ENCODE measurements around the gene SHC2.

The SHC2 gene

GRCh38 chr19:391726-392374 is 69.0 kb downstream of the SHC2 start:
- POLR2A ChIA-PET, result no interaction called here
- DNase-seq (ENCODE audit: extremely low spot score), result no peak
- CTCF ChIA-PET, result no interaction called here
- no peak for TF ChIP-seq NFRKB (IDR thresholded peaks at IDR 0.05)
- TF ChIP-seq SUZ12 (IDR thresholded peaks at IDR 0.05), result no peak

GRCh38 chr19:391207-391557 is 69.7 kb downstream of the SHC2 start:
- ChIA-PET POLR2A (no interaction called here), CTCF (no interaction called here)
- no peak for DNase-seq (ENCODE audit: extremely low spot score)
- no peak for TF ChIP-seq HDGF (IDR thresholded peaks at IDR 0.05; ENCODE audit: borderline replicate concordance)
- no peak for TF ChIP-seq ZNF384 (IDR thresholded peaks at IDR 0.05)
- TF ChIP-seq TARDBP (IDR thresholded peaks at IDR 0.05), result no peak
- no peak for TF ChIP-seq FOXA1 (IDR thresholded peaks at IDR 0.05)
- TF ChIP-seq FOXM1 (IDR thresholded peaks at IDR 0.05; ENCODE audit: borderline replicate concordance), result no peak
- TF ChIP-seq L3MBTL2 (conservative IDR thresholded peaks at IDR 0.05), result no peak
- no peak for TF ChIP-seq ELF4 (IDR thresholded peaks at IDR 0.05)
- TF ChIP-seq PKNOX1 (IDR thresholded peaks at IDR 0.05), result no peak
- TF ChIP-seq BHLHE40 (IDR thresholded peaks at IDR 0.05; ENCODE audit: borderline replicate concordance), result no peak
- no peak for TF ChIP-seq SP1 (IDR thresholded peaks at IDR 0.05)

- no peak for DNase-seq (ENCODE audit: extremely low spot score)
- TF ChIP-seq FOXM1 (IDR thresholded peaks at IDR 0.05; ENCODE audit: borderline replicate concordance) (no peak), BHLHE40 (IDR thresholded peaks at IDR 0.05; ENCODE audit: borderline replicate concordance) (no peak), ARNT (IDR thresholded peaks at IDR 0.05) (no peak), PKNOX1 (IDR thresholded peaks at IDR 0.05) (no peak), SUZ12 (IDR thresholded peaks at IDR 0.05) (no peak)
- CTCF ChIA-PET, result no interaction called here
- POLR2A ChIA-PET, result no interaction called here
These were observed 70.2 kb downstream of the SHC2 start for GRCh38 chr19:390386-391206.

- CTCF ChIA-PET, result no interaction called here
- POLR2A ChIA-PET, result no interaction called here
- TF ChIP-seq PKNOX1 (IDR thresholded peaks at IDR 0.05) (no peak), FOXK2 (IDR thresholded peaks at IDR 0.05) (no peak), BHLHE40 (IDR thresholded peaks at IDR 0.05; ENCODE audit: borderline replicate concordance) (no peak), CTBP1 (IDR thresholded peaks at IDR 0.05; ENCODE audit: borderline replicate concordance) (no peak), FOXM1 (IDR thresholded peaks at IDR 0.05; ENCODE audit: borderline replicate concordance) (no peak), HDGF (IDR thresholded peaks at IDR 0.05; ENCODE audit: borderline replicate concordance) (no peak), FOXA1 (IDR thresholded peaks at IDR 0.05) (no peak), NFRKB (IDR thresholded peaks at IDR 0.05) (no peak), TARDBP (IDR thresholded peaks at IDR 0.05) (no peak), LEF1 (IDR thresholded peaks at IDR 0.05; ENCODE audit: borderline replicate concordance) (no peak), L3MBTL2 (conservative IDR thresholded peaks at IDR 0.05) (no peak), SP1 (IDR thresholded peaks at IDR 0.05) (no peak), ZNF384 (IDR thresholded peaks at IDR 0.05) (no peak), ARNT (IDR thresholded peaks at IDR 0.05) (no peak), SUZ12 (IDR thresholded peaks at IDR 0.05) (no peak), ELF4 (IDR thresholded peaks at IDR 0.05) (no peak)
- DNase-seq (ENCODE audit: extremely low spot score), result no peak
These were observed 70.9 kb downstream of the SHC2 start for GRCh38 chr19:389935-390289.

GRCh38 chr19:389255-389934 is 71.4 kb downstream of the SHC2 start:
- DNase-seq (ENCODE audit: extremely low spot score), result no peak
- ChIA-PET POLR2A (no interaction called here), CTCF (no interaction called here)
- TF ChIP-seq CTBP1 (IDR thresholded peaks at IDR 0.05; ENCODE audit: borderline replicate concordance) (no peak), BHLHE40 (IDR thresholded peaks at IDR 0.05; ENCODE audit: borderline replicate concordance) (no peak), L3MBTL2 (conservative IDR thresholded peaks at IDR 0.05) (no peak), ZNF384 (IDR thresholded peaks at IDR 0.05) (no peak), ARNT (IDR thresholded peaks at IDR 0.05) (no peak), HDGF (IDR thresholded peaks at IDR 0.05; ENCODE audit: borderline replicate concordance) (no peak), SP1 (IDR thresholded peaks at IDR 0.05) (no peak), TARDBP (IDR thresholded peaks at IDR 0.05) (no peak)

GRCh38 chr19:388691-389090 is 72.1 kb downstream of the SHC2 start:
- POLR2A ChIA-PET, result no interaction called here
- DNase-seq (ENCODE audit: extremely low spot score), result no peak
- TF ChIP-seq ELF4 (IDR thresholded peaks at IDR 0.05) (no peak), FOXM1 (IDR thresholded peaks at IDR 0.05; ENCODE audit: borderline replicate concordance) (no peak), BHLHE40 (IDR thresholded peaks at IDR 0.05; ENCODE audit: borderline replicate concordance) (no peak), SUZ12 (IDR thresholded peaks at IDR 0.05) (no peak)
- CTCF ChIA-PET, result no interaction called here
